OCI-LY3 (cell line): ENCODE data around the gene MCM6.

ENCODE experiments used
- H2AFZ ChIP-seq: fragments of 200-600, 300-600 bp; shearing (Covaris generic); 2 replicates; pipeline ENCODE4 v1.6.0; 2014; ENCODE audit warnings: antibody characterized with exemption, low read depth, low read length
- H3K27ac ChIP-seq: fragments of 200-600, 300-600 bp; sonication (generic); 2 replicates; pipeline ENCODE4 v1.5.1; 2014; ENCODE audit warnings: mild to moderate bottlenecking, low read length, moderate library complexity, mixed read lengths
- H3K27me3 ChIP-seq: fragments of 200-600, 300-600 bp; sonication (generic); 2 replicates; pipeline ENCODE4 v1.6.1; 2014; ENCODE audit warnings: low read depth, low read length, mixed read lengths
- H3K36me3 ChIP-seq: fragments of 200-600, 300-600 bp; sonication (generic); replicated peaks from 2 replicates; pipeline ENCODE3; 2014; ENCODE audit warnings: low read depth, low read length, mixed read lengths
- H3K4me1 ChIP-seq: fragments of 300-600, 200-600 bp; sonication (generic); 2 replicates; pipeline ENCODE4 v1.6.1; 2014; ENCODE audit warnings: low read length, mixed read lengths
- H3K4me2 ChIP-seq: fragments of 200-600, 300-600 bp; sonication (generic); 2 replicates; pipeline ENCODE4 v1.6.1; 2014; ENCODE audit warnings: low read length, mixed read lengths
- H3K4me3 ChIP-seq: fragments of 300-600, 200-600 bp; sonication (generic); 2 replicates; pipeline ENCODE4 v1.5.1; 2014; ENCODE audit warnings: antibody characterized with exemption, mild to moderate bottlenecking, low read length, moderate library complexity
- H3K79me2 ChIP-seq: fragments of 300-600, 200-600 bp; shearing (Covaris generic); 2 replicates; pipeline ENCODE4 v1.6.1; 2014; ENCODE audit warnings: mild to moderate bottlenecking, low read length, mixed read lengths
- H3K9ac ChIP-seq: fragments of 300-600, 200-600 bp; shearing (Covaris generic); 2 replicates; pipeline ENCODE4 v1.6.0; 2014; ENCODE audit warnings: mild to moderate bottlenecking, low read length, moderate library complexity
- H3K9me3 ChIP-seq: fragments of 200-600, 300-600 bp; shearing (Covaris generic); 2 replicates; pipeline ENCODE4 v1.6.1; 2014; ENCODE audit warnings: low read length, mixed read lengths; ENCODE audit not compliant: insufficient read depth
- H4K20me1 ChIP-seq: fragments of 200-600, 300-600 bp; sonication (generic); 2 replicates; pipeline ENCODE4 v1.6.1; 2016; ENCODE audit warnings: low read length, mixed read lengths; ENCODE audit not compliant: insufficient read depth
- CTCF ChIP-seq: fragments of 200-600, 300-600 bp; sonication (generic); IDR thresholded peaks from 2 replicates; pipeline ENCODE4 v1.5.1; 2014; ENCODE audit warnings: antibody characterized with exemption, low read length, low read depth
- EZH2phosphoT487 ChIP-seq: fragments of 200-600 bp; shearing (Covaris generic); IDR thresholded peaks from 2 replicates; pipeline ENCODE4 v1.6.1; 2018; ENCODE audit warnings: antibody characterized with exemption, mixed run types, low read depth

MCM6 gene

GRCh38 chr2:135803278-135803677, 73.0 kb downstream of the MCM6 start:
- H3K9me3 ChIP-seq: 0 out of 2 replicates have a peak, but pooled peaks cover 5% of the 10 kb centered on the region
- H2AFZ ChIP-seq: no peak overlapping the region
- no peak overlapping the region for H3K9ac ChIP-seq
- no peak overlapping the region for H3K27ac ChIP-seq
- no peaks in the 10 kb centered on the region for H4K20me1 ChIP-seq
- H3K4me3 ChIP-seq: no peak overlapping the region
- H3K4me1 ChIP-seq: no peaks in the 10 kb centered on the region
- no peaks in the 10 kb centered on the region for H3K27me3 ChIP-seq
- no peak overlapping the region for H3K4me2 ChIP-seq
- peaks cover 32% of the 10 kb centered on the region for H3K36me3 ChIP-seq
- TF ChIP-seq CTCF (no peak), EZH2phosphoT487 (no peak)
- no peaks in the 10 kb centered on the region for H3K79me2 ChIP-seq

- no peak for TF ChIP-seq EZH2phosphoT487
- TF ChIP-seq CTCF: no peak
- Histone ChIP-seq H3K4me3 (no peak overlapping the region), H3K27me3 (no peaks in the 10 kb centered on the region), H3K27ac (no peak overlapping the region), H3K9ac (no peak overlapping the region), H3K79me2 (no peaks in the 10 kb centered on the region), H3K36me3 (peaks cover 32% of the 10 kb centered on the region), H3K4me2 (no peak overlapping the region), H3K9me3 (0 out of 2 replicates have a peak, but pooled peaks cover 5% of the 10 kb centered on the region), H3K4me1 (no peaks in the 10 kb centered on the region), H4K20me1 (no peaks in the 10 kb centered on the region), H2AFZ (no peak overlapping the region)
Measured at GRCh38 chr2:135802350-135802749, 73.9 kb downstream of the MCM6 start.

- H3K4me1 ChIP-seq: no peaks in the 10 kb centered on the region
- no peak overlapping the region for H2AFZ ChIP-seq
- H3K4me3 ChIP-seq: no peak overlapping the region
- H3K36me3 ChIP-seq: peaks cover 32% of the 10 kb centered on the region
- H3K9ac ChIP-seq: no peak overlapping the region
- no peaks in the 10 kb centered on the region for H3K27me3 ChIP-seq
- H3K9me3 ChIP-seq: 0 out of 2 replicates have a peak, but pooled peaks cover 5% of the 10 kb centered on the region
- TF ChIP-seq CTCF: 0 out of 2 replicates have a peak, but pooled peaks have one; percentile 9
- TF ChIP-seq EZH2phosphoT487: no peak
- H3K4me2 ChIP-seq: no peak overlapping the region
- no peaks in the 10 kb centered on the region for H4K20me1 ChIP-seq
- H3K27ac ChIP-seq: no peak overlapping the region
- no peaks in the 10 kb centered on the region for H3K79me2 ChIP-seq
Measured at GRCh38 chr2:135800513-135801460, 75.5 kb downstream of the MCM6 start.

GRCh38 chr2:135799738-135800137, 76.5 kb downstream of the MCM6 start:
- 0 out of 2 replicates have a peak, but pooled peaks cover 4% of the 10 kb centered on the region for H3K4me1 ChIP-seq
- H3K4me2 ChIP-seq: no peak overlapping the region
- H2AFZ ChIP-seq: no peak overlapping the region
- H3K36me3 ChIP-seq: peaks cover 32% of the 10 kb centered on the region
- no peak overlapping the region for H3K4me3 ChIP-seq
- H3K27me3 ChIP-seq: no peaks in the 10 kb centered on the region
- H3K9me3 ChIP-seq: 0 out of 2 replicates have a peak, but pooled peaks cover 5% of the 10 kb centered on the region
- TF ChIP-seq CTCF: 0 out of 2 replicates have a peak, but pooled peaks have one; percentile 11
- no peak for TF ChIP-seq EZH2phosphoT487
- no peak overlapping the region for H3K9ac ChIP-seq
- no peaks in the 10 kb centered on the region for H4K20me1 ChIP-seq
- no peak overlapping the region for H3K27ac ChIP-seq
- no peaks in the 10 kb centered on the region for H3K79me2 ChIP-seq
